ENCODE data around the gene SHC3.
A peak's percentile ranks its signal among the peaks of the same experiment; 100 is the strongest.

Gene SHC3

DNA sequence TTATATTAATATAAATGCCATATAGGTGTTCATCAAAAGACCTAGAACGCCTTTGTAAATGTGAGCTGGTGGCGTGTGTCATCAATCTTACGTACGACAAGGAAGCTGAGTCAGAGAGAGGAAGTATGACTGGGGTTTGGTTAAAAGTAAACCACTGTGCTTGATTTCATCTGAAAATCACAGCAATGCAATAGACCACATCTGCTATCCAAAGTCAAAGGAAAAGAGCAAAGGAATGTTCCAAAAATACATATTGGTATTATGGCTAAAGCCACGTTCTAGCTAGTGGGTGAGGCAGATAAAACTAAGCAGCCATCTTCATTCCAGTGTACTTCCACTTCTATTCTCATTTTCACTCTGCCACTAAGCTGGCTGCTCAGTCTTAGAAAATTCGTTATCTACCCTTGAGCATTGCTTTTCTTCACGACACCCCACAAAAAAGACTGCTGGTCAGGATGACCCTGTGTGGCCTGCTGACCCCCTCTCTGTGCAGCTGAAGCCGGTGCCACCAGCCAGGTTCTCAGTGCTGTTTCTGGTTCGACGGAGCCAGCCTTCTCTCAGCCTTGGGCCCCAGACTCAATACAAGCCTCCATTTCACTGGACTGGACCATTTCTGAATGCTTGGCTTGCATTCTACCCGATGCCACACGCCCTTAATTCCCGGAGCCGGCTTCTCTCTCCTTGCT lies 23.8 kb downstream of the SHC3 start:
- peak in 1 of 2 donors; percentile 23 for DNase-seq (ENCODE audit: low read depth in 2 of 2)

DNA sequence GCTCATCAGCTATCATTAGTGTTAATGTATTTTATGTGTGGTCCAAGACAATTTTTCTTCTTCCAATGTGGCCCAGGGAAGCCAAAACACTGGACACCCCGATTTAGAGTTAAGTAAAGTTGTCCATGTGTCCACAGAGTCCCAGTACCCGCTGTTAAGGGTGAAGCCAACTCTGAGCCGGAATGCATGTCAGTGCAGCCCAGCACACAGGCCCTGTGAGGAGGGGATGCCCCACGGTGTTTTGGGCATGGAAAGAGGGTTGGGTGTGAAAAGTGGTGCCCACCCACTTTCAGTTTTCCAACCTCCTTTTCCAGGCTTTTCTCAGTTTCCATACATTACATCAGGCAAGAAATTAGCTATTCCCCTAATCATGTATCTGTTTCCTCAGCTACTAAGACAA lies 24.4 kb downstream of the SHC3 start:
- no peak for DNase-seq (ENCODE audit: low read depth in 2 of 2)

DNA sequence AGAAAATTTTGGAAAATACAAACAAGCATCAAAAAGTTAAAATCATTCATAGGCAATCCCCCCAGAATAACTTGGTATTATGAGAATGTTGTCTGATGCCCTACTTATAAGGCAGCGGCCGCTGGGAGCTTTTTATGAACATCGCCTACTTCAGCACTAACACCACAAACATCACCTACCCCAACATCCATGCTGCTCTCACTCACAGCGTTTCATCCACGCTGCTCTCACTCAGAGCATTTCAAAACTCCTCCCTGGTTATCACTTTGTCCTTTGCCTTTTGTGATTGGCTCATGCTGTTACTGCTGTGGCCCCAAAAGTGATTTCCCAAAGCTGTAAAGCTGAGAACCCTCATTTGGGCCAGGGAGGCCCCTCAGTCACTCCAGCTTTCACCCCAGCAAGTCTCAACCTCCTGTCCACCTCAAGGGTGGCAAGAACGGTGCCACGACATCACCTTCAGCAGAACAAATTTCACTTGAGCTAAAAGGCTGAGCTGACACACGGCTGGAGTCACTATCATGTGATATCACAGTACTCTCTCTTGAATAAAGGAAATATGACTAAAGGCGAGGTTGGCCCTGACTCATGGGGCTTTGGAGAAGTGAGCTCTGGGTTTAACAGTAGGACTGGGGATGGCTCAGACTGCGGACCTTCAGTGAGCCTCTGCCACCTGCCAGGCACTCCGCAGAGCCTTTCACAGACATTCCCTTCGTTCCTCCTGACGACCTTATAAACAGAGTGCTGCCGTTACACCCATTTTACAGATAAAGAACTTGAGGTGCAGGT lies 25.2 kb downstream of the SHC3 start:
- no peak for DNase-seq (ENCODE audit: low read depth in 2 of 2)

DNA sequence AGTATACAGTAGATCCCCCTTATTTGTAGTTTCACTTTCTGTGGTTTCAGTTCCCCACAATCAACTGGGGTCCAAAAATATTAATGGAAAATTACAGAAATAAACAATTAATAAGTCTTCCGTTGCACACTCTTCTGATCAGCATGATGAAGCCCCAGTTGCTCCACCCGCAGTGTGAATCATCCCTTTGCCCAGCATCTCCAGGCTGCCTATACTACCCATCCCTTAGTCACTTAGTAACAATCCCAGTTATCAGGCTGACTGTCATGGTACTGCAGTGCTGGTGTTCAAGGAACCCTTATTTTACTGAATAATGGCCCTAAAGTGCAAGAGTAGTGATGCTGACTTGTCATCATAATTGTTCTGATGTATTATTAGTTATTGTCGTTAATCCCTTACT lies 28.9 kb downstream of the SHC3 start:
- DNase-seq (ENCODE audit: low read depth in 2 of 2), result no peak

DNA sequence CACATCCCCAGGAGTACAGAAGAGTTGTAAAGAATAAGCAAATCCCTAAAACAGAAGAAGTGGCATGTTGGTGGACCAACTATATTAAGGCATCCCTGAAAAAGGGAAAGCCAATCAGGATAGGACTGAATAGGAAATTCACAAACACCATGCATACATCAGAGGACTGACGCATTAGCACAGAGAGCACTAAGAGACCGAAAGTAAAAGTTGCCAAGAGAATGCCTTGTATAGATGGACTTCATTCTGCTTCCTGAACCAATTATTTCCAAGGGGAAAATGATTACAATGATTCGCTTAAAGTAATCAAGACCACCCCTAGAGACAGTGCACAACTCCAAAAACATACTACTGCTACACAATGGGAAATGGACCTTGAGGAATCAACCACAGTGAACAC lies 33.5 kb downstream of the SHC3 start:
- no peak for DNase-seq (ENCODE audit: low read depth in 2 of 2)

DNA sequence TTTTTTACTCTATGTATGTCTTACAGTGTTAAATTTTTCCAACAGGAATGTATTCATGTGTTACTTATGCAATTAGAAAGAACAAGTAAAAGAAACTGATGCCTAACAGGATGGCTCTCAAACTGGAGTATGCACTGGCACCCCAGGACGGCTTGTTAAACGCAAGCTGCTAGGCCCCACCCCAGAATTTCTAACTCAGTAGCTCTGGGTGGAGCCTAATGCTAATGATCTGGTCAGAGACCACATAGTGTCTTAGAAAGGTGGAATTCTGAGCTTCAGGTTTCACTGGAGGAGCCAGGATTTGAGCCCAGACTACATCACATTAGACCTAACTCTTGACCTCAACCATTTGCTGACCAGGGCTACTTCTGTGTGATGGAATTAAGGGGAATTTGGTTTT lies 34.4 kb downstream of the SHC3 start:
- DNase-seq (ENCODE audit: low read depth in 2 of 2), result no peak

DNA sequence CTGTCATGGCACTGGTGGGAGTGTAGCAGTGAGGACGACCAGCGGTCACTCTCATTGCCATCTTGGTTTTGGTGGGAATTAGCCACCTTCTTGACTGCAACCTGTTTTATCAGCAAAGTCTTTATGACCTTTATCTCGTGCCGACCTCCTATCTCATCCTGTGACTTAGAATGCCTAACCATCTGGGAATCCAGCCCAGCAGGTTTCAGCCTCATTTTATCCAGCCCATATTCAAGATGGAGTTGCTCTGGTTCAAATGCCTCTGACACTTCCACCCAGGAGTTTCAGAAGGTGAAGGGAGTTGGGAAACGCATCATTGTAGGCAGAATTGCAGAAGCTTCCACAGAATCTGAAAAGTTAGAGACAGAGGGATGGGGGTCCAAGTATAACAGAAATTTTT lies 35.4 kb downstream of the SHC3 start:
- DNase-seq (ENCODE audit: low read depth in 2 of 2), result no peak

DNA sequence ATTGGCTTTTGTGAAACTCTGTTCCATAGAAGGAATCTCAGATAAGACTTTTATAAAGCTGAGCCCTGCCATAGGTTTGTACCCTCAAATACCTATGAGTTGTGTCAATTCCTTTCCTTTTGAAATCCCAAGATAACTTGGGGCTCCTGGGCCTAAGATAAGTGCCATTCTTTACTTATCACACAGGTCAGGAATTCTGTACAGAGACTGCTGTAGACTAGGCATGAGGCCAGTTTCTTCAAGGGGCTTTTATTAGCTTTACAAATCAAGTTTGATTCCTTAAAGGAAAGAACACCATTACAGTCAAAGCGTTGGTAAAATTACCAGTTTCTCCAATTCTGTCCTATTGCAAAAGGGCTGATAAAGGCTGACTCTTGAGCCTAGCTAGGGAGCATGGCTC lies 39.2 kb downstream of the SHC3 start:
- DNase-seq (ENCODE audit: low read depth in 2 of 2), result no peak

DNA sequence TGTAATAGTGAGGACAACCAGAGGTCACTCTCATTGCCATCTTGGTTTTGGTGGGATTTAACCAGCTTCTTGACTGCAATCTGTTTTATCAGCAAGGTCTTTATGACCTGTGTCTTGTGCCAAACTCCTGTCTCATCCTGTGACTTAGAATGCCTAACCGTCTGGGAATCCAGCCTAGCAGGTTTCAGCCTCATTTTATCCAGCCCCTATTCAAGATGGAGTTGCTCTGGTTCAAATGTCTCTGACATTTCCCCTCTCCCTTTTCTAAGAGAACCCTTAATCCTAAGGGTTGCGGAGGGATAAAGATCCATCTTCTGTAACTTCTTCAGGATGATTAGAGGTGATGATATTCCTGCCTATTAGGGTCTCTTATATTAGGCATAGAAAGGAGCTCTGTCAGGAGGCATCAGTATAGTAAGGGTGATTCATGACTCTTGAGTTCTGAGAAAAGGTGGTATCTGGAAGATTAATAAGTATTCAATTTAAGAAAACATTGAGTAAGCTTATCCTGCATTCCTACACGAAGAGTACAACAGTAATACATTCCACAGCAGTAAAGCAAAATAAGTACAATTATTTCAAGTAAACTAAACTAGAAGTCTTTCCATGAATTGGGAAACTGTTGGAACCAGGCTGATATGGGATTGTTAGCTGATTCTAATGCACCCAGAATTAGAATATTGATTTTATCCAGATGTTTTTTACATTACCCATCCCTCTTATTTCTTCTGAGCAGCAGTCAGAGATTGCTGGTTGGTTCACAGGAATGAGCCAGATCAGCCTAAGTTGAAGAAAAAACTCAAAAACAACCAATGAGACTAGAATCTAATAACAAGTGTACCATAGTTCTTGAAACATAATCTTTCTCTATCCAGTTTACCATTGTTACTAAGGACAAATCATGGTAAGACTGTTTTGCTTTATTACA lies 39.9 kb downstream of the SHC3 start:
- DNase-seq (ENCODE audit: low read depth in 2 of 2), result no peak

DNA sequence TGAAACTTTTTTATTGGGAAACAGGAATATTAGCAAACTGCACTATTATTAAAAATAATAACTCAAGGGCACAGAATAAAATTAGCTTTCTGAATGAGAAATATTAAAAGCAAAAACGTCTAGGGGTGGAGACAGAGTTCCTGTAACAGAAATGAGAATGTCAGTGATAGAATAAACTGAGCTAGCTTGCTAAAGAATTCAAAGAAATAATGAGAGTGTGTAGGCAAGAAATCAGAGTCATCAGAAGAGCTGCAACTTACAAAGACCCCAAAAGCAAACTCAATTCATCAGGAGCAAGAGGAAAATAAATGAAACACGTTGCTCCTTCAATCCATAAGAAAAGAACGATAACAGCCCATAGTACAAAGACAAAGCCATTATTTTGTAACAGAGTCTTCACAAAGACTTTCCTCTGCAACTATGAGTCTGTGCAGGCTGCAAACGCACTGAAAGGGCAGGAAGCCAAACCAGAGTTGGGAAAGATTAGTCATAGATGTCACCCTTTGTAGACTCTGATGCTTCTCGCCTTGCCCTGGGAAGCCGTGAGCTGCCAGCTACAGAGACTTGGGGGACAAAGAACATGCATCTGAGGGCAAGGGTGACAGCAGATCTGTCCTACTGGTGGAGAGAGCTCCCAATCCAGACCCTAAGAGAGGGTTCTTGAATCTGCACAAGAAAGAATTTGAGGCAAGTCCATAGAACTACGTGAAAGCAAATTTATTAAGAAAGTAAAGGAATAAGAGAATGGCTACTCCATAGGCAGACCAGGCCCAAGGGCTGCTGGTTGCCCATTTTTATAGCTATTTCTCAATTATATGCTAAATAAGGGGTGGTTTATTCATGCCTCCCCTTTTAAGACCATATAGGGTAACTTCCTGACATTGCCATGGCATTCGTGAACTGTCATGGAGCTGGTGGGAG lies 40.8 kb downstream of the SHC3 start:
- DNase-seq (ENCODE audit: low read depth in 2 of 2), result no peak

DNA sequence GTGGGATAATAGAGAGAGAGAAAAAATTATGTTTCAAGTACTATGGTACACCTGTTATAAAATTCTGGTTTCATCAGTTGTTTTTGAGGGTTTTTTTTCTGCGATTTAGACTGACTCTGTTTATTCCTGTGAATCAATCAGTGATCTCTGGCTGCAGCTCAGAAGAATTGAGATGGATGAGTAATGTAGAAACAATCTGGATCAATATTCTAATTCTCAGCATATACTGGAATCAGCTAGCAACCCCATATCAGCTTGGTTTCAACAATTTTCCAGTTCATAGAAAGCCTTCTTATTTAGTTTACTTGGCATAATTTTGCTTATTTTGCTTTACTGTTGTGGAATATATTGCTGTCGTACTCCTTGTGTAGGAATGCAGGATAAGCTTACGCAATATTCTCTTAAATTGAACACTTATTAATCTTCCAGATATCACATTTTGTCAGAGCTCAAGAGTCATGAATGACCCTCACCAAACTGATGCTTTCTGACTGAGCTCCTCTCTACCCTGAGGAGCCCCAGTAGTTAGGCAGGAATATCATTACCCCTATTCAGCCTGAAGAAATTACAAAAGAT lies 42.9 kb downstream of the SHC3 start:
- no peak for DNase-seq (ENCODE audit: low read depth in 2 of 2)

DNA sequence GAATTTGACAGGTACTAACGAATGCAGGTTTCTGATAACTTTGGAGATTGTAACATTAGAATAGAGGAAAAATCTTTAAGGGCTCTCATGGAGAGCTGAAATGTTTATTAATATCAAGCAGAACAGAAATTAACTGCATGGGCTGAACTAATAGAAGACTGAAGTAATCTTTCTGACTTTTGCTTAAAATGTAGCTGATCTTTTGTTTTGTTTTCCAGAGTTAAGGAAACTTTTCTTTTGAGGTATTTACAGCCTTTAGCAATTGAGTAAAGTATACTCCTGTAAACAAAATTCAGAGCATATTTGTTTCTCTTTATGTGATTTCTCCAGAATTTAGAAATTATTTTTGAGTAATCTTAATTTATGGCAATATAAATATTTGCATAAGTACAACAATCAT lies 43.9 kb downstream of the SHC3 start:
- DNase-seq (ENCODE audit: low read depth in 2 of 2), result no peak

DNA sequence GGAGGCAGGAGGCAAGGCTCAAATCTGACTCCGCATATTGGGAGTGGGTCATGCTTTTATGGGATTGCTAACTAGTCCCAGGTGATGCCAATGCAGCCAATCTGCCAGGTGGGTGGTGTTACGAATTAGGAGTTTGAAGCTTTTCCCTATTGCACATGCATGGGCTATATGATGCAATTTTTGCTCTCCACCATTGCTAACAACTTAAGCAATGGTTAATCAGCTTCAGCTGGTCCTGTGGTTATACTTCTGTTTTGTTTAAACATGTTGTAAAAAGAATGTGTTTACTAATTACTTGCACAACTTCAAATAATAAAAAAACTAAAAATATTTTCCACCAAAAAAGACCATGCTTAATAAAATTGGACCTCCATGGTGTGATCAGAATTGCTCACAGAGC lies 55.7 kb downstream of the SHC3 start:
- no peak for DNase-seq (ENCODE audit: low read depth in 2 of 2)

DNA sequence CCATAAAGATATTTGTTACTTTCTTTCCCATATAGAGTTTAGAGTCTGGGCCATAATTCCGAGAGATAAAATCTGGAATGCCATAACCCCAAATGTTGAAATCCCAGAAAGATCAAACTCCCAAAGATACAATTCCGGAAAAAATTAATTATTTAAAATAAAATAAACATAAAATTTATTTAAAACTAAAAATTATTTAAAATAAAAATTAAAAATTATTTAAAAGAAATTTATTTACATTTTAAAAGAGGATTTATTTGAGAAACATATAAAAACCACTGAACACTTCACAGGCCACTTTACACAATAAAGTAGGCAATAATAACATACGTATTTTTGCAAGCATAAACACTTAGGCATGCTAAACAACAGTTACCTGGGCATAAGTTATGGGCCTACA lies 57.9 kb downstream of the SHC3 start:
- DNase-seq (ENCODE audit: low read depth in 2 of 2), result no peak

DNA sequence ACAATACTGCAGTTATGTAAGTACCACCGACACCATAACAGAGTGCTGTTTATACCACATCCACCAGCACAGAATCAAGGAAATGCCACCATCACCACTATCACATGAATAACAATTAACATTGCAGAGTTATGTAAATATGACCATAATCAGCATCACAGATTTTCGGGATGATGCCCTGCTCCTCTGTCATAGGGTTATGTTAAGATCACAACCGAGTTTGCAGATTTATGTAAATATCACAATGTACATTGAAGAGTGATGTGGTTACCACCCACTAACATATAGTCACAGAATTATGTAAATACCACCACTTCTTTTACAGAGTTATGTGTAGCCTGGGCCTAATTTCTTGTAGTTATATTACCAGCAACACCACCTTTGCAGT lies 61.8 kb downstream of the SHC3 start:
- DNase-seq (ENCODE audit: low read depth in 2 of 2), result no peak

DNA sequence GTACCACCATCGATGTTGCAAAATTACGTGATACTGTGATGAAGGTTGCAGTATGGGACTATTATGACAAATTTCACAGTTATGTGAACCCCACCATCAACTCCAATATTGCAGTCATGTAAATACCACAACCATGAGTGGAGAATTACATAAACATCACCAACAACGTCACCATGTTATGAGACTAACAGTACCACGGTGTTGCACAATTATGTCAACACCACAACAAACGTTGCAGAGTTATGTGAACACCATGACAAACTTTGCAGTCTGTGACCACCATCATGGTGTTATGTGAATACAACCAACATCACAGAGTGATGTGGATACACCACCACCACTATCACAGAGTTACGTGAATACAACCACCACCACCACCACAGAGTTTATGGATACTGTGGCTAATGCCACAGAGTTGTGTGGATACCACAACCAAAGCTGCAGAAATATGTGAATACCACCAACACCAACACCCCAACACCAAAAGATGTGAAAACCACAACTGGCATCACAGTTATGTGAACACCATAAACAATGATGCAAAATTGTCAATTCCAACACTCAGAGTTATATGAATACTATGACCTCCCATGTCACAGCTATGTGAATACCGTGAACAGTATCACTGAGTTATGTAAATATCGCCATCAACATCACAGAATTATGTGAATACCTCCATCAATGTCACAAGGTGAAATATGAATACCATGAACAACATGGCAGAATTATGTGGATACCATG lies 62.4 kb downstream of the SHC3 start:
- DNase-seq (ENCODE audit: low read depth in 2 of 2), result no peak

DNA sequence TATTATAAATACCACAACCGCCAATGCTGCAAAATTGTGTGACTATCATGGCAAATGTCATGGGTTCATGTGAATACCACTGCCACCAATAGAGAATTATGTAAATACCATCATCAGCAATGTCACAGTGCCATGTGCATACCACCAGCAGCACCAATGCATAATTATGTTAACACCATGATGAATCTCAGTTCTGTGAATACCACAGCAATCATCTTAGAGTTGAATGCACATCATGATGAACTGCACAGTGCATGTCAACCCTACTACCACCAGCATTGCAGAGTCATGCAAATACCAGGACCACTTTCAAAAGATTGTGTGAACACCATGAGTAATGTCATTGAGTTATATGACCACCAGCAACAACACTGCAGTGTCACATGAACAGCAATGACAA lies 63.2 kb downstream of the SHC3 start:
- no peak for DNase-seq (ENCODE audit: low read depth in 2 of 2)

DNA sequence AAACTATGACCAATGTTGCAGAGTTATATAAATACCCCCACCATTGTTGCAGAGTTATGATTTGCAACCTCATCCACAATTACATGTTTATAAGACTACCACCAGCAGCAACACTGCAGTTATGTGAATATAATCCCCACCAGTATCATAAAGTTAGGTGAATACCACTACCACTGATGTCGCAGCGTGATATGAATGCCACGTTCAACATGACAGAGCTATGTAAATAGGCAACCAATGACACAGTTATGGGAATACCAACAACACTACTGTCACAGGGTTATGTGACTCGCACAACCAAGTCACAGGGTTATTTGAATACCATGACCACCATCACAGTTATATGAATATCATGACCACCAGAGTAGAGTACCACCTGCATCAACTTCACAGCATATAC lies 63.9 kb downstream of the SHC3 start:
- no peak for DNase-seq (ENCODE audit: low read depth in 2 of 2)

DNA sequence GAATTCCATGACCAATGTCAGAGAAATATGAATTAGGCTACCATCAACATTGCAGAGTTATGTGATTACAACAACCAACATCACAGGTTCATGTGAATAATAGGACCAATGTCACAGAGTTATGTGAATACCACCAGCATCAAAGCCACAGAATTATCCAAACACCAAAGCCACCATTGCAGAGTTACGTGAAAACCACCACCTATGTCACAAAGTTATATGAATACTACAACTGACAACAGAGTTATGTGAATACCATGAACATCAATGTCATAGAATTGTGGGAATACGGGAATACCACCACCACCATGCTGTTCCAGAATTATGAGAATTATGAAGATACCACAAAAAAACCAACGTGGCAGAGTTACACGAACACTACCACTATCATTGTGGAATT lies 64.8 kb downstream of the SHC3 start:
- no peak for DNase-seq (ENCODE audit: low read depth in 2 of 2)

DNA sequence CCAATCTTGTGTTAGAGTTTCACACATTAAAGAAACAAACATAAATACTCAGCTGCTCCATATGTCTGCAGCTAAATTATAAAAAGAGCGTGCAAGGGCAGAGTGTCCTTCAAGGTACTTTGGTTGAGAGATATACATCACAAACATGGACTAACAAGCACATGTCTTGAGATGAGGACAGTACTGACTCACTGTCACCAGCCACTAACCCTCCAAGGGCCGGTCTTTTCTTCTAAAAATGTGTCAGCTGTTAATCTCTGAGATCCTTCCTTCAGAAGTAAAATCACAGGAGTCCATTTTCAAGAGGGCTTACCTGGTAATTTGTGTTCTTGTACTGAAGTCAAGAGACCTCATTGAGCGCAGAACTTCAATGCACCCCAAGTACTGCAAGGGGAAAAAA lies 66.4 kb downstream of the SHC3 start:
- DNase-seq (ENCODE audit: low read depth in 2 of 2), result no peak

Measured in stimulated activated CD8-positive, alpha-beta memory T cell treated with anti-CD3 and anti-CD28 coated beads, Interleukin-15, amount 100 ng/mL, for 4 hours (primary cell).